Glomerular visceral epithelial cell (primary cell): Measurements from ENCODE around the gene ARHGAP23.

ENCODE experiments used
- DNase-seq: peaks from one replicate; pipeline ENCODE4 v3.0.0-alpha.2; 2016; ENCODE audit errors: extremely low spot score

ARHGAP23 gene, protein sequence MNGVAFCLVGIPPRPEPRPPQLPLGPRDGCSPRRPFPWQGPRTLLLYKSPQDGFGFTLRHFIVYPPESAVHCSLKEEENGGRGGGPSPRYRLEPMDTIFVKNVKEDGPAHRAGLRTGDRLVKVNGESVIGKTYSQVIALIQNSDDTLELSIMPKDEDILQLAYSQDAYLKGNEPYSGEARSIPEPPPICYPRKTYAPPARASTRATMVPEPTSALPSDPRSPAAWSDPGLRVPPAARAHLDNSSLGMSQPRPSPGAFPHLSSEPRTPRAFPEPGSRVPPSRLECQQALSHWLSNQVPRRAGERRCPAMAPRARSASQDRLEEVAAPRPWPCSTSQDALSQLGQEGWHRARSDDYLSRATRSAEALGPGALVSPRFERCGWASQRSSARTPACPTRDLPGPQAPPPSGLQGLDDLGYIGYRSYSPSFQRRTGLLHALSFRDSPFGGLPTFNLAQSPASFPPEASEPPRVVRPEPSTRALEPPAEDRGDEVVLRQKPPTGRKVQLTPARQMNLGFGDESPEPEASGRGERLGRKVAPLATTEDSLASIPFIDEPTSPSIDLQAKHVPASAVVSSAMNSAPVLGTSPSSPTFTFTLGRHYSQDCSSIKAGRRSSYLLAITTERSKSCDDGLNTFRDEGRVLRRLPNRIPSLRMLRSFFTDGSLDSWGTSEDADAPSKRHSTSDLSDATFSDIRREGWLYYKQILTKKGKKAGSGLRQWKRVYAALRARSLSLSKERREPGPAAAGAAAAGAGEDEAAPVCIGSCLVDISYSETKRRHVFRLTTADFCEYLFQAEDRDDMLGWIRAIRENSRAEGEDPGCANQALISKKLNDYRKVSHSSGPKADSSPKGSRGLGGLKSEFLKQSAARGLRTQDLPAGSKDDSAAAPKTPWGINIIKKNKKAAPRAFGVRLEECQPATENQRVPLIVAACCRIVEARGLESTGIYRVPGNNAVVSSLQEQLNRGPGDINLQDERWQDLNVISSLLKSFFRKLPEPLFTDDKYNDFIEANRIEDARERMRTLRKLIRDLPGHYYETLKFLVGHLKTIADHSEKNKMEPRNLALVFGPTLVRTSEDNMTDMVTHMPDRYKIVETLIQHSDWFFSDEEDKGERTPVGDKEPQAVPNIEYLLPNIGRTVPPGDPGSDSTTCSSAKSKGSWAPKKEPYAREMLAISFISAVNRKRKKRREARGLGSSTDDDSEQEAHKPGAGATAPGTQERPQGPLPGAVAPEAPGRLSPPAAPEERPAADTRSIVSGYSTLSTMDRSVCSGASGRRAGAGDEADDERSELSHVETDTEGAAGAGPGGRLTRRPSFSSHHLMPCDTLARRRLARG (N-terminal part only)

DNA sequence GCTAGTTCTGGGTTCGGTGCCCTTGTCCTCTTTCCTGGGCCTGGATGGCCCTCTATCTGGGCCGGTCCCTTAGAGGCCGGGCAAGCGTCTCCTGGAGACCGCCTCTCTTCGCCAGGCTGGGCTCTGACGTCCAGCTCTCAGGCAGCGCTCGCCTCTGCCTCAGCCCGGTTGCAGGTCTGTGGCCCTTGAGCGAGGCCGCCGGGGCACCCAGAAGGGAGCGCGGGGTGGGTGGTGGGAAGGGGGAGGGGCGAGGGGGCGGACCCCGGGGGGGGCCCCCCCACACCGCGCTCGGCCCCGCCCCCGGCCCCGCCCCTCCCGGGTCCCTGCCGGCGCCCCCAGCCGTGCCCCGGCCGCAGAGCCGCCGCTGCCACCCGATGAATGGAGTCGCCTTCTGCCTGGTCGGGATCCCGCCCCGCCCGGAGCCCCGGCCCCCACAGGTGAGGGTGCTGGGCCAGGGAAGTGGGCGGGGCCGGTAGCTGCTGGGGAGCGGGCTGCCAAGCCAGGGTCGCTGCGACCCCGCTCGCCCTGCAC, at the start of gene ARHGAP23:
ARHGAP23 (plus strand) TSS at position 353 of the 531 bp plus-strand sequence; CDS start at position 375, 22 bp downstream.
- peak; percentile 88 for DNase-seq

DNA sequence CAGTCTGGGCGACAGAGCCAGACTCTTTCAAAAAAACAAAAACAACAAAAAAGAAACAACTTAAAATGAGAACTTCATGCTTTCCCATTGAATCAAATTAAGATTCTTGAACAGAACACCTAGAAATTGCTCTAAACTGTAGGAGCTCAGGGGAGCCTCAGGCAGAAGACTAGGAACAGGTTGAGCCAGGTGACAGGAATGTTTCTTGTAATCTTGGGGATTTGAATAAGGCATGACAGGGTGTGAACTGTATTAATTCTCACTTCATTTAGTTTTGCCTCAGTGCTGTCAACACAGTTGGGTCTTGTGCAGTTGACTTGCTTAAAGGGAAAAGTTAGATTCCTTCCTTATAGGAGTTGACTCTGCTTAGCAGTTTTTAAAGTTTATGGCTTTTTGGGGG, 48.8 kb upstream of the ARHGAP23 start:
- DNase-seq: no peak

DNA sequence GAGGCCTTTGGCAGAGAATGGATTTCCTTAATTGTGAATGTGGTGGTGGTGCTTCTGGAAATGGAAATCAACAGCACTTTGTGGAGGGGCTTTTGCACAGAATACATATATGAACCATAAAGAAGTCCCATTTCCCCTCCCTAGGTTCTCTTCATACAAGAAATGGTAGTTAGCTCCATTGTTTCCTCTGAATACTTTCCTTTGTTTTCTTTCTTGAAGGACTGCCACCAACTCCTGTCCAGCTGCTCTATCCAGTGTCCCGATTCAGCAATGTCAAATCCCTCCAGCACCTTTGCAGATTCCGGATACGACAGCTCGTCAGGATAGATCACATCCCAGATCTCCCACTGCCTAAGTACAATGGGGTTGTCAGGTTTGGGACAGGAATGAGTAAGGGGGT, 33.2 kb upstream of the ARHGAP23 start:
- DNase-seq: no peak

DNA sequence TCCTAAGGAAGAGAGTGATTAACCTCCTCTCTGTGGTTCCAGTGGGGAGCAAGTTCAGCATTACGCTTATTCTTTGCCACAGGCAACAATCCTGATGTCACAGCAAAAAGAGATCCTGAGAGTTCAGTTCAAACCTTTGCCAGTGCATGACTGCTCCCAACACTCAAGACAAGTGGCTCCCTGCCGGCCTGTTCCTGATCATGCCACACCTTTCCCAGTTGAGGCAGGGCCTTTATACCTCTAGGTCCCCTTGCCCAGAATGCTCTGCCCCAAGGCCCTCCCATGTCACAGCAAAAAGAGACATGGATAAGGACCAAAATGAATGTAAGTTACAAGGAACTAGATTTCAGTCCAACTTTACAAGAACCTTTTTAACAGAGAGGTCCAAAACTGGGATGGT, 31.0 kb upstream of the ARHGAP23 start:
- no peak for DNase-seq

DNA sequence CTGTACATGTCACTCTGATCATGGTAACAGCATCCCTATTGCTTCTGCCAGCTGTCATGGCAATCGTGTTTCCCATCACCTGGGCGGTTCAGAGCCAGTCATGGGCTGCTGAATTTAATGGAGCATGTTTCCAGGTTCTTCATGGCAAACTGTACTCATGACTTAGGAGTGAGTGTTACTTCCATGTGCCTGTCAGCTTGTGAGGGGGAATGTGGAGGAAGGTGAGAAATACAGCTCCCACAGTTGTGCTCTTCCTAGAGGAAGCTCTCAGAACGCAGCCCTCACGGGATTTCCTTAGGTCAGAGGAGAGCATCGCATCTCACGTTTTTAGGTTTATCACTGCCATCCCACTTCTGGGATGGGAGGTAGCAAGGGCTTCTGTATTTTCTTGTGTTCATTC, 28.0 kb upstream of the ARHGAP23 start:
- DNase-seq: no peak

DNA sequence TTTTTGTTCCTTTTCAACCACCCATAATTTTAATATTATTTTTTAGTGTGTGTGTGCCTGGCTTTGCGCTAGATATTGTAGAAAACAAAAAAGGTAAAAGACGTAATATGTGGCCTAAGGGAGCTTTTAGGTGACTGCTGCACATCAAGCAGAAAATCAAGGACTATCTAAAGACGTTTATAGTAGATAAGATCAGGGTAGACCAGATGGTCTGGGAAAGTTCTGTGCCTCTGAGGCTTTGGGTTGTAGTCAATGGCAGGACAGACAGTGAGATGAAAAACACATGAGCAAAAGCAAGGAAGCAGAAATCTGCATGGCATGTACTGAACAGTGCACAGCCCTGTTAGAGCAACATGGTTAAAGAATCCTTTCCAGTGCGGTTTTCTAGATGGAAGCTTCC, 26.8 kb upstream of the ARHGAP23 start:
- no peak for DNase-seq

DNA sequence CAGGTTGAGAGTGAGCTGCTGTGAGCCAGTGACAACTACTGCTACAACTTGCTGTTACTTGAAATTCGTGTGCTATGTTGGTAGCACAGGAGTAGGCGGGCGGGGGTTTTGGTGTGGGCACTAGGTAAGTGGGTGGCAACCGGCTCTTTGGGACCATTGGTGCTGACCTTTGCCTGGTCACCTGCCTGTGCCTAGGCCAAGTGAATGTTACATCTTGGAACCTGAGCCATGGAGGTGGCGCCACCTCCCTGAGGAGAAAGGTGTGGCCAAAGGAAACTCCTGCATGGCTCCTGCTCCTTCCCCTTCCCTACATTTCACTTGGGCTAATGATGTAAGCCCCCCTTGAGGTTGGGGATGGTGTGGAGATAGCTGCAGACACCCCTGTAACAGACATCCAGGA, 25.4 kb upstream of the ARHGAP23 start:
- no peak for DNase-seq

DNA sequence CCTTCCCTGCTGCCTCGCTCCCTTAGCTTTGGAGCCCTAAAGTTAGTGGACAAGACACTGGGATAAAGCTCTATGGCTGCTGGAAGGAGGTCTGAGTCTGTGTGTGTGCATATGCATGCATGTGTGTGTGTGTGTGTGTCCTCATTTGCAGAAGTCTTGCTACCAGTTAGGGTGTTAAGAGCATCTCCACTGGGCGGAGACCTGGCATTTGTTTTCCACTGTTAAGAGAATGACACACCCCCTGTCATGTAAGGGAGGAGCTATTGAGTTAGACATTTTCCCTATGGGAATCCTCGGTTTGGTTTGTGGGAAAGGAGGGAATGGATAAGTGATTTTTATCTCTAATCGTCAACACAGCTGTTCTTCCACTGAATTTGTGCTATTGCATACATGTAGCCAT, 24.8 kb upstream of the ARHGAP23 start:
- DNase-seq: no peak

DNA sequence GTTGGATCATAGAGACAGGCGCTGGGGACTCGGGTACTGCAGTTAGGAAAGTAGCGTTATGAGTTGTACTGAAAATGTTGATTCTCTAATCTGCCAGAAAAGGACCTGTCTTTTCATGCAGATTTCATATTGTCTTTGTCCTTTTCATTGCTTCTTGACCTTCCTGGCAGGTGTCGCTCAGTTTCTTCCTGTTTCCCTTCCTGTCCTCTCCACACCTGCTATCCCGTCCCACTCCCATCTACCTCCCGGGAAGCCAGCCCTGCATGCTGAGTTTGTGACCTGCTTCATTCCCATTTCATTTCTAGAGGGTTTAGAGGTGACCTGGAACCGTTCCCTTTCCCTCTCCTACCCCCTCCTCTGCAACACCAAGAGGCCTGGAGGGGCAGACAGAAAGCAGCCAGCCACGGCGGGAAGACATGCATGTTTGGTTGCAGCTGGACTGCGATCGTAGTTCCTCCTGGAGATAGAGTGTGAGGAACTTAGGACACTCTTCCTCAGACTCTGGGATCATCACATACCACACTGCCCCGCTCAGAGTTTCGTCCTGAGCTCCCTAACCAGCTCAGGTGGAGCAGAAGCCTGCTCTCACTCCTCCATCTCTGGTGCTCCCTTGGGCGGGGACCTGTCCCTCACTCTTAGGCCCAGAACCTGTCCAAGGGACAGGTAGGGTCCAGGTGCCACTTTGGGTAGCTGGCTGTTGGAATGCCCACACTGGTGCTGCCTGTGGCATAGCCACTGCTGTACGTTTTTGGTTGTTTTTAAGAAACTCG, 23.9 kb upstream of the ARHGAP23 start:
- DNase-seq: no peak

DNA sequence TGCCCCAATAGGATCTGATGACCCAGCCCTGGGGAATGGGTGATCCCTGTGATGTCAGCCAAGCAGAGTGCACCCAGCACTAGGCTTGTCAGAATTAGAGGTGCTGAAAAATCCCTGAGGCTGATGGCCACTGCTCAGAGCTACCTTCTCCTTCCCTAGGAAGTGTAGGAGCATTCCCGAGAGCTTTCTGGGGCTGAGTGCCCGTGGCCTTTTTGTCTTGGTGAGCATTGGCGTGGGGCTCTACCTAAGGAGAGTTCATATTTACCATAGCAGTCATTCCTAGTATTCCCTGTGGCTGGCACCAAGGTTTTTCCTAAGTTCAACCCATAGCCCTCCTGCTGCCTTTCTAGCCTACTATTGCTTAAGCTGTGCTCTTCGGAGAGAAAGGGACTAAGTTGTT, 22.6 kb upstream of the ARHGAP23 start:
- DNase-seq: no peak

DNA sequence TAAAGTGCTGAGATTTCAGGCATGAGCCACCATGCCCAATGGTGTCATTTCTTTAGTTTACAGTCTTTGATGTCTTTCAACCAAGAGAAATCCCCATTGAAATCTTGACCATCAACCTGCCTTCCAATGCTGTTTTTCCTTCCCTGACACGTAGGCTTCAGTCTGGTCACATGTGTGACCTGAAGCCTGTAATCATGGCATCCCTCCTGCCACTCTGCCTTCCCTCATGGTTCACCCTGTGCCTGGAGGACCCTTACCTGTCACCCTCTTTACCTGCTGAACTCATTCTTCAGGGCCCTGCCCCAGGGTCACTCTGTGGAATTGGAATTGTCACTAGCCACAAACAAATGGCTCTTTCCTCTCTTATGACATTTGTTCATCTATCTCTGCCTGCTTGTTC, 18.1 kb upstream of the ARHGAP23 start:
- no peak for DNase-seq

DNA sequence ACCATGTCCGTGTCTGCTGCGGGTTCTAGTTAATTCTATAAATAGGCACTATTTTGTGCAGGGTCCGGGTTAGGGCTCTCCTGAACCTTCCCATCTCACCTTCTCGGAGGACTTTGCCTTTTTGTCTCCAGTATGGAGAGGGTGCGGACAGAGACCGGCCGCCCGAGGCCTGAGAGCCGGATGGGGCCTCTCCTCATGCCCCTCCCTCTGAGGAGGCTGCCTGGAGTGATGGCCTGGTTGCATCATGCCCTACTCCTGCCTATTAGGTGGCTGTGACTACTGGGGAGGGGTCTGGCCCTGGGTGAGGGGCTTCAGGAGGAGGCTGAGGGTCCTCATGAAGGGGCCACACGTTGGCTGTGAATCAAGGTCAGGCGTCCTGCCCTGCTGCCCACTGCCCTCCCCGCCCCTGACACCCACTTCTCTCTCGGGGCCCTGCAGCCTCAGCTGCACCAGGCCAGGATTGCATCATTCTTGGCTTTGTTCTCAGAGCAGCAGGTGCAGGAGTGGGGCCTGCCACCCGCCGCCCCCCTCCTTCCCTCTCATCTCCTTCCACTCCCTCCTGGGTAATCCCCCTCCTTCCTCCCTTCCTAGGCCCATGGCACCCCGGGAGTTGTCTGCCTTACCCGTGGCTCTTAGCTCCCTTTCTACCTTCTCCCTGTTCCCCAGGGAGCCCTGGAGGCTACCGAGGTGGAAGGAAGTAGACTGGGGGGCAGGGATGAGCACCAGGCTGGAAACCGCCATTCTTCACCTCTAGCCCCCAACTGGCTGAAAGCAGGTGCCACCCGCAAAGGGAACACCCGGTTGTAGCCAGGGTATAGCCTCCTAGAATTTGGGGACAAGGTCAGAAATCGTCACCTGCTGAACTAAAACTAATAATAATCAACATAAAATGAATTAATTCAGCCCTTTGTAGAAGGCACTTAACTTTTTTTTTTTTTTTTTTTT, 12.7 kb upstream of the ARHGAP23 start:
- DNase-seq: peak; percentile 40

DNA sequence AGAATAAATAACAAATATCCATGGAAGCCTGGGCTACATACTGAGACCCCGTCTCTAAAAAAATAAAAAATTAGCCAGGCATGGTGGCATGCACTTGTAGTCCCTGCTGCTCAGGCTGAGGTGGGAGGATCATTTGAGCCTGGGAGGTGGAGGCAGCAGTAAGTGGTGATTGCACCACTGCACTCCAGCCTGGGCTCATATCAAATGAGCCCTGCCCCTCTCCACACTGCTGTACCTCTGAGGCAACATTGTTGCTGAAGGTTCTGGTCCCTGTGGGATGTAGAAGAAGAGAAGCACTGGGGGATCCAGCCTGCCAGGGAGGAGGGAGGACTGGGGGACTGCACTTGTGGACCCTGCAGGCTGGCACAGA, 11.4 kb upstream of the ARHGAP23 start:
- no peak for DNase-seq

DNA sequence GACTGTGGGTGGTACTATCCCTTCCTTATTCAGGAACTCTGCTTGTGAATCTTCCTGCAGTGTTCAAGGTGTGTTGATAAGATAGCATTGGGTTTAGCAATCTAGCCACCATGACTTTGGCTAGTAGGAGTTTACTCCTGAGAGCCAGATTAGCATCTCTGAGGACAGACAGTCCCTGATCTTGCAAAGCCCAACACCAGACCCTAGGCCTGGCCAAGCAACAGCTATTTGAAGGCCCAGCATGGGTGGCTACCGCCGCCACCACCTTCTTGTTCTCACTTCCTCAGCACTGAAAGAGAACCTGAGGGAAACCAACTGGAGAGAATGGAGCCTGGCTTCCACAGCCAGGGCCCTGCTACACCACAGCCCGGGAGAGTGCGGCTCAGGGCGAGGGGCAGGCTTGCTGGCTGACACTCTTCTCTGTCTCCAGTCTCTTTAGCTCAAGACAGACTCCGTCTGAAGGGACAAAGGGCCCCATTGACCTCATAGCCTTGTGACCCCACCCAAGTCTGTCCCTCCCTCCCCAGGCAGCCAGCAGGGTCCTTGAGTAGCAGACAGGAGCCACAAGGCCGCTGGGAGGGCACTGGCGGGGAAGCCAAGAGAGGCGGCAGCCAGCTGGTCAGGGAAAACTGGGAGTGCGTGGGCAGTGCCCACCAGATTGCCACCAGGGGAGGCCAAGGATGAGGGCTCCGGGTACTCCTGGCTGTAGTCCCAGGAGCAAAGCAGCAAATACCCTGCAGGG, 10.9 kb upstream of the ARHGAP23 start:
- no peak for DNase-seq

DNA sequence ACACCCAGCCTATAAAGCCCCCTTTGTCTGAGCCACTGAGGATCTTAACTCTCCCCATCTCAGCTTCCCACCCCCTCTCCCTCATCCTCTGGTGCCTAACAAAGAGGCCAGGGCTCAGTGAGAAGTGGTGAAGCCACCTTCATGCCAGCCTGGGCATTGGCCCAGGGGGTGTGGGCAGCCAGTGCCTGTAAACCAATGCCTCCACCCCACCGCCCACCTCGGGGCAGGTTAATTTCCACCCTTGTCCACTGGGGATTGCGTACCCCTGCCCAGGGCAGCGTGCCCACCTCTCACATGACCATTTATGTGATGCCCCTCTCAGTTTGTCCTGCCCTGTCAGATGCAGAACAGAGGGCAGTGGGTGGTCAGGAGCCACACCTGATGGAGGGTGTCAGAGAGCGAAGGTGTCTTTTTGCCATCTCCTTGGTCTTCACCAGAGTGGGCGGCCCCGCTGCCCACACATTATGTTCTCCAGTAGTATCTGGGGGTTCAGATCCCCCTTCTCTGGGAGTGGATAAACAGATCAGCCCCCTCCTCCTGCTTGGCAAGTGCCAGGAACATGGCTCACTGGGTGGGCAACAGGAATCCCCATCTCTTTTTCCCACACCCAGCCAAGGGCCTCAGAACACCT, 10.1 kb upstream of the ARHGAP23 start:
- no peak for DNase-seq

DNA sequence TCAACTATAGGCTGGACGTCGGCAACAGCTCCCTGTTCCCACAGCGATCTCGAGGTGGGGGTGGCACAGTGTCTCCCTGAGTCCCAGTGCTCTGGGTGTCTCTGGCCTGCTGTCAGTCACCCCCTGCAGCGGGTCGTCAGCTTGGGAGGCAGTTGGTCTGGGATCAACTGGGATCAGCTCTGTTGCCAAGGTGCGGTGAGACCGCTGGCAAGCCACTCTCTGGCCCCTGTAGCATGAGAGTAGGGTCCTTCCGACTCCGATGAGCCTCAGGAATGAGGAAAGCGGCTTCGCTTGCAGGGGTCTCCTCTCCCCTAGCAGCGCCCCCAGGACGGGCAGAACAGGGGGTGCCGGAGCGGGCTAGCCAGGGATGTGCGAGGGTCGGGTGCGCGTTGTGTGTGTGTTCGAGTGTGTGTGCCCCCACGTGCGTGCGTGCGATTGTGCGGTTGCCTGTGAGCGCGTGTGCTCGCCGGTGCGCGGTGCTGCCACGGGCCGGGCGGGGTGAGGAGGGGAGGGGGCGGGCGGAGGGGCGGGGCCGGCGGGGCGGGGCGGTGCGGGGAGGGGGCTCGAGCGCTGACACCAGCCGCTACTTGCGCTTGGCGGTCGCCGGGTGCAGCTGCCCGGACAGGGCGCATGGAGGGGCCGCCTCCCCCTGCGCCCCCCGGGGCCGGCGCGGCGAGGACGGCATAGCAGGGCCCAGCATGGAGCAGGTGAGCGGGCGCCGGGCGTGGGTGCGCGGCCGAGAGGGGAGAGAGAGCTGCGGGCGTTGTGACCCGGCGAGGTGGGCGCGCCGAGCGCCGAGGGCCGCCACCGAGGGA, 9.4 kb upstream of the ARHGAP23 start:
- DNase-seq: no peak

DNA sequence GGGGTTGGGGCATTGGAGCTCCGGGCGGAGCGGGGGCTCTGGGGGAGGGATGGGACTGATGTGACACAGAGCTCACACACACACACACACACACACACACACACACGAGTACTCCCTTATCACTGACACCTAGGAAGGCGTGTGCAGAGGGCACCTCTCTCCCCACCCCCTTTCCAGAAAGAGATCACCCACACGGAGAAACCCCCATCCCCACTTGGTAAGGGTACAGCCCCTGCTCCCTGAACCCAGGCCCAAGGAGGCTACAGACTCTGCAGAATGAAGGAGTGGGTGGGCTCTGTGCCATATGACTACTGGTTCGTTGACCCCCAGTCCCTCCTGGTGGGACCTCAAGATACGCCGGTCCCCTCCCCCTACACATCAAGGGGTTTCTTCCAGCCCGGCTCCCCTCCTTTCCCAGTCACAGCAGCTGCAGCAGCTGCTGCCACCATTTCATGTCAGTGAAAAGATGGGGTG, 8.7 kb upstream of the ARHGAP23 start:
- DNase-seq: no peak

DNA sequence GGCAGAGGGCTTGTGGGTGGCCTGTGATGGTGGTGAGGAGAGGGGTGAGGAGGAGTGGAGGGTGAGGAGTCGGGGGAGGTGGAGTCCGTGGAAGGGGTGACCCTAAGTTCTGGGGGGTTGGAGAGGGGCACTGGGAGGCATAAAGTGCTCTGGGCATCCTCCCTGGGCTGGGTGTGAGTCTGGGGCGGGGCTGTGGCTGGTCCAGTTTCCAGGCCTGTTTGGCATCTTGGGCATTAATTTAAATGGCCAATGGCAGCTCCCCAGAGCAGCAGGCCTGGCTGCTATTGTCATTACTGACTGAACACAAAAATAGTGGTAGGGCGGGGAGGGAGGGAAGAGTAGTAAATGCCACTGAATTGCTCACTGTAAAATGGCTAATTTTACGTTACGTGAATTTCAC, 7.7 kb upstream of the ARHGAP23 start:
- no peak for DNase-seq
